ENCODE data around the gene TNNC2. TPM values are rescaled to one million over a fixed set of nuclear protein-coding genes. Genes with fewer than 3 reads are reported as not detected.

Gene TNNC2
- total and polyA plus RNA-seq, 2 of the 13 experiments (the other 11 are each of a cell fraction or from before 2014, with no cell fraction given) = 1.8 to 4.7 TPM

DNA sequence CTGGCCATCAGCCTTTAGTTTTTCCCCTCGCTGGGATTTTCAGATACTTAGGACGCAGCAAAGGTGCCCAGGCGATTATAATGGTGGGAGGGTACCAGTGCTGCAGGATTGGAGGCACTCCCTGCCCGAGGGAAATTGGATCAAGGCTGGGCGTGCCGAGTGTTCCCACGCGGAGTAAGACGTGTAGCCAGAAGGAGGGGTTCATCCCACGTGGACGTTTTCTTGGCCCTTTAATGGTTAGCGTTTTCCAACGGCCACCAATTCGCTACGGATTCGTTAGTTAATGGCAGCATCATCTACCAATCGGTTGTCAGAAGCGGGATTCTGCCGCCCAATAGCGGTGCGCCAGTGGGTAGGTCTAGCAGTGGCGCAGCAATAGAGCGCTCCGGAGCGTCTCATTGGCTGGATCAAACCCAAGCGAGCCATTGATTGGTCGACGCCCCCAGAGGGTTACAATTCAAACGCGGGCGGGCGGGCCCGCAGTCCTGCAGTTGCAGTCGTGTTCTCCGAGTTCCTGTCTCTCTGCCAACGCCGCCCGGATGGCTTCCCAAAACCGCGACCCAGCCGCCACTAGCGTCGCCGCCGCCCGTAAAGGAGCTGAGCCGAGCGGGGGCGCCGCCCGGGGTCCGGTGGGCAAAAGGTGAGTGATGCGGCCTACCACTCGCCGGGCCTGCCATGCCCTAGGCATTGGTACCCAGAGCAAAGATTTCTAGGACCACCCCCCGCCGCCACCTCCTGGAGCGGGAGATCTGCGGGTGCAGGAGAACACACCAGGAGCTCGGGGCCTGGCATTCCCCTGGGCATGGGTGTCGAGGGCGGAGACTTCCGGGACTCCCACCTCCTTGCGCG lies 14.7 kb downstream of the TNNC2 start, which contains the start of gene UBE2C (continued):
- TF ChIP-seq GATAD2A (CRISPR knock-in tag; IDR thresholded peaks at IDR 0.05) = no peak
- TF ChIP-seq ZNF274 (CRISPR knock-in tag; IDR thresholded peaks at IDR 0.05) = peak; percentile 78; the same call in 1 of the 2 replicates
- no peak for TF ChIP-seq CENPX (CRISPR knock-in tag; IDR thresholded peaks at IDR 0.05)
- TF ChIP-seq, protein P1, sequence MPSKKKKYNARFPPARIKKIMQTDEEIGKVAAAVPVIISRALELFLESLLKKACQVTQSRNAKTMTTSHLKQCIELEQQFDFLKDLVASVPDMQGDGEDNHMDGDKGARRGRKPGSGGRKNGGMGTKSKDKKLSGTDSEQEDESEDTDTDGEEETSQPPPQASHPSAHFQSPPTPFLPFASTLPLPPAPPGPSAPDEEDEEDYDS (CRISPR knock-in tag; IDR thresholded peaks at IDR 0.05) = peak; percentile 27; the same call in 1 of the 2 replicates
- TF ChIP-seq MAF1 (CRISPR knock-in tag; IDR thresholded peaks at IDR 0.05; ENCODE audit: borderline replicate concordance) = no peak
- TF ChIP-seq HNRNPUL1 (IDR thresholded peaks at IDR 0.05; ENCODE audit: low read depth, low read length) = no peak
- no peak for TF ChIP-seq SOX6 (IDR thresholded peaks at IDR 0.05)
- TF ChIP-seq SOX6 (CRISPR knock-in tag; IDR thresholded peaks at IDR 0.05) = 0 out of 2 replicates have a peak, but pooled peaks have one; percentile 13
- peak; percentile 79; the same call in 1 of the 2 replicates for TF ChIP-seq ZNF451 (CRISPR knock-in tag; IDR thresholded peaks at IDR 0.05)
- no peak for TF ChIP-seq DPF2 (CRISPR knock-in tag; IDR thresholded peaks at IDR 0.05; ENCODE audit: borderline replicate concordance, low read depth)
- TF ChIP-seq, protein P2, sequence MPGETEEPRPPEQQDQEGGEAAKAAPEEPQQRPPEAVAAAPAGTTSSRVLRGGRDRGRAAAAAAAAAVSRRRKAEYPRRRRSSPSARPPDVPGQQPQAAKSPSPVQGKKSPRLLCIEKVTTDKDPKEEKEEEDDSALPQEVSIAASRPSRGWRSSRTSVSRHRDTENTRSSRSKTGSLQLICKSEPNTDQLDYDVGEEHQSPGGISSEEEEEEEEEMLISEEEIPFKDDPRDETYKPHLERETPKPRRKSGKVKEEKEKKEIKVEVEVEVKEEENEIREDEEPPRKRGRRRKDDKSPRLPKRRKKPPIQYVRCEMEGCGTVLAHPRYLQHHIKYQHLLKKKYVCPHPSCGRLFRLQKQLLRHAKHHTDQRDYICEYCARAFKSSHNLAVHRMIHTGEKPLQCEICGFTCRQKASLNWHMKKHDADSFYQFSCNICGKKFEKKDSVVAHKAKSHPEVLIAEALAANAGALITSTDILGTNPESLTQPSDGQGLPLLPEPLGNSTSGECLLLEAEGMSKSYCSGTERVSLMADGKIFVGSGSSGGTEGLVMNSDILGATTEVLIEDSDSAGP (CRISPR knock-in tag; IDR thresholded peaks at IDR 0.05; ENCODE audit: borderline replicate concordance) = peak; percentile 94
- TF ChIP-seq, protein P3, sequence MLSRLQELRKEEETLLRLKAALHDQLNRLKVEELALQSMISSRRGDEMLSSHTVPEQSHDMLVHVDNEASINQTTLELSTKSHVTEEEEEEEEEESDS (CRISPR knock-in tag; IDR thresholded peaks at IDR 0.05; ENCODE audit: borderline replicate concordance) = peak; percentile 91
- no peak for TF ChIP-seq ZBTB7A (CRISPR knock-in tag; IDR thresholded peaks at IDR 0.05)
- no peak for TF ChIP-seq ZNF234 (CRISPR knock-in tag; conservative IDR thresholded peaks at IDR 0.05)
- 0 out of 2 replicates have a peak, but pooled peaks have one; percentile 57 for TF ChIP-seq MZF1 (CRISPR knock-in tag; IDR thresholded peaks at IDR 0.05; ENCODE audit: borderline replicate concordance)
- peak; percentile 22; the same call in 1 of the 2 replicates for TF ChIP-seq HOXA7 (CRISPR knock-in tag; IDR thresholded peaks at IDR 0.05)
- TF ChIP-seq RBM39 (IDR thresholded peaks at IDR 0.05; ENCODE audit: low read depth, low read length, poor library complexity, severe bottlenecking) = peak; percentile 68
- peak; percentile 51; the same call in 1 of the 2 replicates for TF ChIP-seq ZNF788 (CRISPR knock-in tag; IDR thresholded peaks at IDR 0.05; ENCODE audit: borderline replicate concordance)
- TF ChIP-seq POGZ (CRISPR knock-in tag; IDR thresholded peaks at IDR 0.05) = peak; percentile 99
- TF ChIP-seq, protein P4, sequence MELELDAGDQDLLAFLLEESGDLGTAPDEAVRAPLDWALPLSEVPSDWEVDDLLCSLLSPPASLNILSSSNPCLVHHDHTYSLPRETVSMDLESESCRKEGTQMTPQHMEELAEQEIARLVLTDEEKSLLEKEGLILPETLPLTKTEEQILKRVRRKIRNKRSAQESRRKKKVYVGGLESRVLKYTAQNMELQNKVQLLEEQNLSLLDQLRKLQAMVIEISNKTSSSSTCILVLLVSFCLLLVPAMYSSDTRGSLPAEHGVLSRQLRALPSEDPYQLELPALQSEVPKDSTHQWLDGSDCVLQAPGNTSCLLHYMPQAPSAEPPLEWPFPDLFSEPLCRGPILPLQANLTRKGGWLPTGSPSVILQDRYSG (CRISPR knock-in tag; IDR thresholded peaks at IDR 0.05) = no peak
- TF ChIP-seq KDM5A (IDR thresholded peaks at IDR 0.05; ENCODE audit: borderline replicate concordance, low read length) = peak; percentile 65; the same call in 1 of the 2 replicates
- TF ChIP-seq, protein P5, sequence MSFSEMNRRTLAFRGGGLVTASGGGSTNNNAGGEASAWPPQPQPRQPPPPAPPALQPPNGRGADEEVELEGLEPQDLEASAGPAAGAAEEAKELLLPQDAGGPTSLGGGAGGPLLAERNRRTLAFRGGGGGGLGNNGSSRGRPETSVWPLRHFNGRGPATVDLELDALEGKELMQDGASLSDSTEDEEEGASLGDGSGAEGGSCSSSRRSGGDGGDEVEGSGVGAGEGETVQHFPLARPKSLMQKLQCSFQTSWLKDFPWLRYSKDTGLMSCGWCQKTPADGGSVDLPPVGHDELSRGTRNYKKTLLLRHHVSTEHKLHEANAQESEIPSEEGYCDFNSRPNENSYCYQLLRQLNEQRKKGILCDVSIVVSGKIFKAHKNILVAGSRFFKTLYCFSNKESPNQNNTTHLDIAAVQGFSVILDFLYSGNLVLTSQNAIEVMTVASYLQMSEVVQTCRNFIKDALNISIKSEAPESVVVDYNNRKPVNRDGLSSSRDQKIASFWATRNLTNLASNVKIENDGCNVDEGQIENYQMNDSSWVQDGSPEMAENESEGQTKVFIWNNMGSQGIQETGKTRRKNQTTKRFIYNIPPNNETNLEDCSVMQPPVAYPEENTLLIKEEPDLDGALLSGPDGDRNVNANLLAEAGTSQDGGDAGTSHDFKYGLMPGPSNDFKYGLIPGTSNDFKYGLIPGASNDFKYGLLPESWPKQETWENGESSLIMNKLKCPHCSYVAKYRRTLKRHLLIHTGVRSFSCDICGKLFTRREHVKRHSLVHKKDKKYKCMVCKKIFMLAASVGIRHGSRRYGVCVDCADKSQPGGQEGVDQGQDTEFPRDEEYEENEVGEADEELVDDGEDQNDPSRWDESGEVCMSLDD (CRISPR knock-in tag; IDR thresholded peaks at IDR 0.05; ENCODE audit: borderline replicate concordance) = 0 out of 2 replicates have a peak, but pooled peaks have one; percentile 24
